AG04450 (cell line): ENCODE data around the gene RABGAP1L. TPM values are rescaled to one million over a fixed set of nuclear protein-coding genes. Genes with fewer than 3 reads are reported as not detected.

ENCODE experiments used
- CTCF ChIA-PET: fragments of 300-600, 350-600 bp; formaldehyde crosslinking; extraction: SDS; loops from one replicate; lab custom pipeline; 2022; ENCODE audit warnings: antibody characterized with exemption, inconsistent platforms; lab: Charles Lee
- POLR2A ChIA-PET: fragments of 350-600 bp; formaldehyde crosslinking; extraction: SDS; loops from one replicate; lab custom pipeline; 2021; ENCODE audit warnings: antibody characterized with exemption, inconsistent platforms; lab: Yijun Ruan, JAX
- DNase-seq: peaks from one replicate; pipeline ENCODE4 v3.0.0-alpha.2; 2011; ENCODE audit warnings: low read depth, low spot score
- H3K27ac ChIP-seq: one replicate; pipeline ENCODE4 v1.5.1; 2012; ENCODE audit warnings: low read depth, low read length, control low read depth
- H3K27me3 ChIP-seq: one replicate; pipeline ENCODE4 v1.6.0; 2012; ENCODE audit warnings: low read length; ENCODE audit not compliant: control insufficient read depth, insufficient read depth
- H3K4me3 ChIP-seq: 2 replicates; pipeline ENCODE4 v1.5.1; 2011; ENCODE audit warnings: mild to moderate bottlenecking, low read depth, low read length, control low read depth
- H3K9me3 ChIP-seq: 2 replicates; pipeline ENCODE4 v1.5.1; 2012; ENCODE audit warnings: low read length; ENCODE audit not compliant: control insufficient read depth, insufficient read depth
- polyA plus RNA-seq: library from polyadenylated mRNA; depleted of rRNA; stranded (reverse); fragments of >200 nt; gene quantifications from 2 replicates; pipeline ENCODE4 v1.2.3, GENCODE V29; 2011
- TF ChIP-seq, protein P1 (sequence below): IDR thresholded peaks from 2 replicates; pipeline ENCODE4 v1.5.1; 2011; ENCODE audit warnings: low read depth, low read length, control low read depth, inconsistent platforms

Gene RABGAP1L
- polyA plus RNA-seq, 1 experiment = 21.2 TPM

GRCh38 chr1:174761901-174762585, 602.7 kb downstream of the RABGAP1L start:
- H3K27me3 ChIP-seq = no peaks in the 10 kb centered on the region
- CTCF ChIA-PET = interaction anchor here (0.6 kb wide), 1 partner anchor 12 kb away, joined by 6 read pairs; no protein-coding TSS in a partner anchor
- DNase-seq = no peak
- no peak overlapping the region for H3K4me3 ChIP-seq
- no peaks in the 10 kb centered on the region; the same call in 1 of the 2 replicates for H3K9me3 ChIP-seq
- POLR2A ChIA-PET = no interaction called here
- TF ChIP-seq, protein P1, sequence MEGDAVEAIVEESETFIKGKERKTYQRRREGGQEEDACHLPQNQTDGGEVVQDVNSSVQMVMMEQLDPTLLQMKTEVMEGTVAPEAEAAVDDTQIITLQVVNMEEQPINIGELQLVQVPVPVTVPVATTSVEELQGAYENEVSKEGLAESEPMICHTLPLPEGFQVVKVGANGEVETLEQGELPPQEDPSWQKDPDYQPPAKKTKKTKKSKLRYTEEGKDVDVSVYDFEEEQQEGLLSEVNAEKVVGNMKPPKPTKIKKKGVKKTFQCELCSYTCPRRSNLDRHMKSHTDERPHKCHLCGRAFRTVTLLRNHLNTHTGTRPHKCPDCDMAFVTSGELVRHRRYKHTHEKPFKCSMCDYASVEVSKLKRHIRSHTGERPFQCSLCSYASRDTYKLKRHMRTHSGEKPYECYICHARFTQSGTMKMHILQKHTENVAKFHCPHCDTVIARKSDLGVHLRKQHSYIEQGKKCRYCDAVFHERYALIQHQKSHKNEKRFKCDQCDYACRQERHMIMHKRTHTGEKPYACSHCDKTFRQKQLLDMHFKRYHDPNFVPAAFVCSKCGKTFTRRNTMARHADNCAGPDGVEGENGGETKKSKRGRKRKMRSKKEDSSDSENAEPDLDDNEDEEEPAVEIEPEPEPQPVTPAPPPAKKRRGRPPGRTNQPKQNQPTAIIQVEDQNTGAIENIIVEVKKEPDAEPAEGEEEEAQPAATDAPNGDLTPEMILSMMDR = no peak
- H3K27ac ChIP-seq = no peak overlapping the region

DNA sequence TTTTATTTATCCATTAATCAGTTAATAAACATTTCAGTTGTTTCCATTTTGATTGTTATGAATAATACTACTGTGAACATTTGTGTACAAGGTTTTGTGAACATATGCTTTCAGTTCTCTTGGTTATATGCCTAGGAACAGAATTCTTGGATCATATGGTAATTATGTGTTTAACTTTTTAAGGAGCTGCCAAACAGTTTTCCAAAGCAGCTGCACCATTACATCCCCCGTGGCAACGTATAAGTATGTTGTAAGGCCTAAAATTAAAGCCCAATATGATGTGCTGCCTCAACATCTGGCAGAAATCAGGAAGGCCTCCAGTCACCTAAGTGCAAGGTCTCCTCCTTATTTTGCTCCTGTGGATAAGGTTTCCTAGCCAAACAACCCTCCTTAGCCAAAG, 604.9 kb downstream of the RABGAP1L start:
- POLR2A ChIA-PET = no interaction called here
- CTCF ChIA-PET = interaction anchor here (0.8 to 0.9 kb wide), 2 partner anchors 220 to 502 kb away, joined by 3 to 4 read pairs; no protein-coding TSS in a partner anchor
- no peak overlapping the region for H3K27ac ChIP-seq

GRCh38 chr1:174766727-174767126, 607.4 kb downstream of the RABGAP1L start:
- no peak for DNase-seq
- Histone ChIP-seq H3K4me3 (no peak overlapping the region), H3K27me3 (no peaks in the 10 kb centered on the region), H3K9me3 (no peaks in the 10 kb centered on the region; the same call in 1 of the 2 replicates), H3K27ac (no peak overlapping the region)
- TF ChIP-seq, protein P1 = no peak
- ChIA-PET CTCF (interaction anchor here (2.0 kb wide), 1 partner anchor 216 kb away, joined by 7 read pairs; no protein-coding TSS in a partner anchor), POLR2A (no interaction called here)

More for the DNA sequence above, 604.9 kb downstream of the RABGAP1L start:
- DNase-seq = no peak
- no peak overlapping the region for H3K4me3 ChIP-seq
- no peaks in the 10 kb centered on the region for H3K27me3 ChIP-seq
- H3K9me3 ChIP-seq = no peaks in the 10 kb centered on the region; the same call in 1 of the 2 replicates
- TF ChIP-seq, protein P1 = no peak

DNA sequence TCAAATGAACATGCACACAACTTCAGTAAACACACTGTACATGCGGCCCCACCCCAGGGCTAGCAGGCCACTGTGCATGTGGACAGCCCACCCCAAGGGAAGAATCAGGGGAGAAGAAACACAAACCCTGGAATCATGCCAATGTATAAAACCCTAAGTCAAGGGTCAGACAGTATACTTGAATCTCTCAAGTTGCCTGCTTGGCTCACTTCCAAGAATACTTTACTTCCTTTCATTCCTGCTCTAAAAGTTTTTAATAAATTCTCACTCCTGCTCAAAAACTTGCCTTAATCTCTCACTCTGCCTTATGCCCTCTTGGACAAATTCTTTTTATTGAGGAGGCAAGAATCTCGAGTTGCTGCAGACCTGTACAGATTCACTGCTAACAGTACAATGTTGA, 609.2 kb downstream of the RABGAP1L start:
- Histone ChIP-seq H3K27me3 (no peaks in the 10 kb centered on the region), H3K4me3 (no peak overlapping the region), H3K9me3 (no peaks in the 10 kb centered on the region), H3K27ac (no peak overlapping the region)
- CTCF ChIA-PET = interaction anchor here (2.0 kb wide), 1 partner anchor 215 kb away, joined by 7 read pairs; no protein-coding TSS in a partner anchor
- POLR2A ChIA-PET = no interaction called here
- no peak for DNase-seq
- TF ChIP-seq, protein P1 = no peak

- DNase-seq = no peak
- POLR2A ChIA-PET = no interaction called here
- TF ChIP-seq, protein P1 = no peak
- H3K9me3 ChIP-seq = no peaks in the 10 kb centered on the region
- no peak overlapping the region for H3K4me3 ChIP-seq
- no peaks in the 10 kb centered on the region for H3K27me3 ChIP-seq
- H3K27ac ChIP-seq = no peak overlapping the region
- CTCF ChIA-PET = interaction anchor here (0.7 to 2.1 kb wide), 5 partner anchors 17 to 506 kb away, joined by 3 to 24 read pairs (median 3); no protein-coding TSS in a partner anchor
Observed at GRCh38 chr1:174768949-174769348, 609.6 kb downstream of the RABGAP1L start.
